ENCODE measurements around the gene PPA2. TPM values are rescaled to one million over a fixed set of nuclear protein-coding genes. Genes with fewer than 3 reads are reported as not detected.

PPA2 gene
- total and polyA plus RNA-seq, 7 donors, result 33.1 to 48.5 (median 41.7) TPM

DNA sequence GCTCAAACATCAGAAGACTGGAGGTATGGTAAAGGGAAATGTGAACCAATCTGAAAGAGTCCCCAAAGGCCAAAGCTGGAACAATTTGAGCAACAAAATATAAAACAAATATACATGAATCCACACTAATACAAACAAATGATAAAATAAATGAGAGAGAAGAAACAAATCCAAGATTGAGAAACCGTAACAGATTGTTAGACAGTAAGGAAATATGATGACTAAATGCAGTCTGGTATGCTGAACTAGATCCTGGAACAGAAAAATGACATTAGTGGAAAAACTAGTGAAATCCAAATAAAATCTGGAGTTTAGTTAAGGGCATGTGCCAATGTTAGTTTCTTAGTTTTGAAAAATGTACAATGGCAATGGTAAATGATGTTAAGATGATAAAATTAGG lies 15.9 kb downstream of the PPA2 start:
- H3K4me3 ChIP-seq, result no peak overlapping the region
- intact Hi-C loops (cut with DNase I), result no loop called here
- WGBS, 3 donors, result 75 to 94% (median 91%) methylated on average over 1 of the region's 1 CpG
- H3K27me3 ChIP-seq (ENCODE audit: insufficient read depth in 3 of 3, low read length in 2 of 3), result no peaks in the 10 kb centered on the region
- H3K36me3 ChIP-seq (ENCODE audit: insufficient read depth in 1 of 2, low read depth in 1 of 2), result peaks cover 0 to 15% of the 10 kb centered on the region in 2 donors
- ATAC-seq (no peak), DNase-seq (no peak)
- H3K4me1 ChIP-seq, result no peaks in the 10 kb centered on the region
- TF ChIP-seq, protein P1, sequence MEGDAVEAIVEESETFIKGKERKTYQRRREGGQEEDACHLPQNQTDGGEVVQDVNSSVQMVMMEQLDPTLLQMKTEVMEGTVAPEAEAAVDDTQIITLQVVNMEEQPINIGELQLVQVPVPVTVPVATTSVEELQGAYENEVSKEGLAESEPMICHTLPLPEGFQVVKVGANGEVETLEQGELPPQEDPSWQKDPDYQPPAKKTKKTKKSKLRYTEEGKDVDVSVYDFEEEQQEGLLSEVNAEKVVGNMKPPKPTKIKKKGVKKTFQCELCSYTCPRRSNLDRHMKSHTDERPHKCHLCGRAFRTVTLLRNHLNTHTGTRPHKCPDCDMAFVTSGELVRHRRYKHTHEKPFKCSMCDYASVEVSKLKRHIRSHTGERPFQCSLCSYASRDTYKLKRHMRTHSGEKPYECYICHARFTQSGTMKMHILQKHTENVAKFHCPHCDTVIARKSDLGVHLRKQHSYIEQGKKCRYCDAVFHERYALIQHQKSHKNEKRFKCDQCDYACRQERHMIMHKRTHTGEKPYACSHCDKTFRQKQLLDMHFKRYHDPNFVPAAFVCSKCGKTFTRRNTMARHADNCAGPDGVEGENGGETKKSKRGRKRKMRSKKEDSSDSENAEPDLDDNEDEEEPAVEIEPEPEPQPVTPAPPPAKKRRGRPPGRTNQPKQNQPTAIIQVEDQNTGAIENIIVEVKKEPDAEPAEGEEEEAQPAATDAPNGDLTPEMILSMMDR (IDR thresholded peaks at IDR 0.05), result no peak
- no peak overlapping the region for H3K27ac ChIP-seq
- no peaks in the 10 kb centered on the region for H3K9me3 ChIP-seq

DNA sequence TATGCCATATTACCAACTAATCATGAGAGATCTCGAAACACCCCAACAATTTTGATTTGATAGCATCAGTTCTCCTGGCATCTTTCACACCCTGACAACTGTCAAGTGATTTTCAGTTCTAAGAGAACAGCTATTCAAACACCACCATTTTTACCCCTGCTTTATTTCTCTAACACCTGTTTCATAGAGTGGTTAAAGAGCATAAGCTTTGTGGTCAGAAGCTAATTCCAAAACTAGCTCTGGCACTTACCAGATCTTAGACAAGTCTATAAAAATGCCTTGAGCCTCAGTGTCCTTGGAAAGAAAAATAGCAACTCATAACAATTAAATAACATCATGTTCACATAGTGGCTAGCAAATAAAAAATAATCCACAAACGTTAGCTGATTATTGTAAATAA lies 17.9 kb downstream of the PPA2 start:
- 84 to 88% (median 87%) methylated on average over 2 of the region's 2 CpGs for WGBS, 3 donors
- no peak overlapping the region for H3K27ac ChIP-seq

GRCh38 chr4:105455182-105455581 lies 18.7 kb downstream of the PPA2 start:
- DNase-seq (no peak), ATAC-seq (no peak)
- Histone ChIP-seq H3K4me1 (no peaks in the 10 kb centered on the region), H3K27ac (no peak overlapping the region), H3K9me3 (no peaks in the 10 kb centered on the region), H3K27me3 (ENCODE audit: insufficient read depth in 3 of 3, low read length in 2 of 3) (no peaks in the 10 kb centered on the region), H3K4me3 (no peak overlapping the region), H3K36me3 (ENCODE audit: insufficient read depth in 1 of 2, low read depth in 1 of 2) (peaks cover 0 to 32% of the 10 kb centered on the region in 2 donors)
- intact Hi-C loops (cut with DNase I), result no loop called here
- WGBS, 3 donors, result 76 to 85% (median 82%) methylated on average over 4 of the region's 4 CpGs
- TF ChIP-seq, protein P1 (IDR thresholded peaks at IDR 0.05), result no peak

More for the DNA sequence above, 17.9 kb downstream of the PPA2 start:
- Histone ChIP-seq H3K36me3 (ENCODE audit: insufficient read depth in 1 of 2, low read depth in 1 of 2) (peaks cover 0 to 29% of the 10 kb centered on the region in 2 donors), H3K27me3 (ENCODE audit: insufficient read depth in 3 of 3, low read length in 2 of 3) (no peaks in the 10 kb centered on the region), H3K4me3 (no peak overlapping the region), H3K4me1 (no peaks in the 10 kb centered on the region), H3K9me3 (no peaks in the 10 kb centered on the region)
- intact Hi-C loops (cut with DNase I), result no loop called here
- DNase-seq, result no peak
- TF ChIP-seq, protein P1 (IDR thresholded peaks at IDR 0.05), result no peak
- ATAC-seq, result no peak

DNA sequence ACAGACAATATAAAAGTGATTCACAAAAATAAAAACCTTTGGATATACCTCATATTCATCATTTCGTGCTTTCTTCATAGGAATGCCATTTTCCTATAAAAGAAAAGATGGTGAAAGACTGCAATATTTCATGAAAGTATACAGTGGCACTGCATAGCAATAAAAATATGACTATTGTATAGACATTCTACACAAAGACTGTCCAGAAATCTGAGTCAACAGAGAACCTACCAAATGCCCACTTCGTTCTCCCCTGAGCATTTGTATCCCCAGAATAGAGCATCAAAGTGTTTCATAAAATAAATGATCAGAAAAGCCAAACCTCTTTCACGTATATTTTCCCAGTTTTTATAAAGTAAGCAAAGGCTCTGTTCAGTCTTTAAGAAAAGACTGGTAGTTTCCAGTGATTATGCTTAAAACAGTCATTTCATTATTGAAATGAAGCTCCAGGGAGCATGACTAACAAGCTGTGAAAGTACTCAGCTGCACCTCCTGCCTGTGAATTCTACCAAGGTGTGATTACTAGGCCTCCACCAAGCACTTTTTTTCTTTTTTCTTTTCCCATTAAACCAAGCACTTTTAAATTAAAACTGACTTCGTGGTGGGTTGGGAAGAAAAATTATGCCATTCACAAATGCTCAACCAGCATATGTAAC lies 20.2 kb downstream of the PPA2 start:
- 80 to 81% (median 81%) methylated on average over 4 of the region's 4 CpGs for WGBS, 3 donors
- H3K27ac ChIP-seq, result no peak overlapping the region
- intact Hi-C loops (cut with DNase I), result no loop called here

More for the DNA sequence above, 20.2 kb downstream of the PPA2 start:
- DNase-seq (no peak), ATAC-seq (no peak)
- Histone ChIP-seq H3K4me3 (no peak overlapping the region), H3K27me3 (ENCODE audit: insufficient read depth in 3 of 3, low read length in 2 of 3) (no peaks in the 10 kb centered on the region), H3K9me3 (no peaks in the 10 kb centered on the region), H3K36me3 (ENCODE audit: insufficient read depth in 1 of 2, low read depth in 1 of 2) (peaks cover 0 to 32% of the 10 kb centered on the region in 2 donors), H3K4me1 (no peaks in the 10 kb centered on the region)
- TF ChIP-seq, protein P1 (IDR thresholded peaks at IDR 0.05), result no peak
